OCI-LY7 (cell line): ENCODE data around the gene GATAD1.

ENCODE experiments used
- EZH2phosphoT487 ChIP-seq: fragments of 200-600 bp; sonication (generic); IDR thresholded peaks from 2 replicates; pipeline ENCODE4 v1.6.1; 2018; ENCODE audit warnings: low read depth, borderline replicate concordance, mild to moderate bottlenecking, mixed run types, antibody characterized with exemption, low read length, moderate library complexity, mixed read lengths
- TF ChIP-seq, protein P1 (sequence below): fragments of 200-600 bp; sonication (generic); conservative IDR thresholded peaks from 2 replicates; pipeline ENCODE4 v1.5.1; 2014; ENCODE audit warnings: mild to moderate bottlenecking, antibody characterized with exemption, low read length, moderate library complexity, mixed read lengths

- TF ChIP-seq, protein P1, sequence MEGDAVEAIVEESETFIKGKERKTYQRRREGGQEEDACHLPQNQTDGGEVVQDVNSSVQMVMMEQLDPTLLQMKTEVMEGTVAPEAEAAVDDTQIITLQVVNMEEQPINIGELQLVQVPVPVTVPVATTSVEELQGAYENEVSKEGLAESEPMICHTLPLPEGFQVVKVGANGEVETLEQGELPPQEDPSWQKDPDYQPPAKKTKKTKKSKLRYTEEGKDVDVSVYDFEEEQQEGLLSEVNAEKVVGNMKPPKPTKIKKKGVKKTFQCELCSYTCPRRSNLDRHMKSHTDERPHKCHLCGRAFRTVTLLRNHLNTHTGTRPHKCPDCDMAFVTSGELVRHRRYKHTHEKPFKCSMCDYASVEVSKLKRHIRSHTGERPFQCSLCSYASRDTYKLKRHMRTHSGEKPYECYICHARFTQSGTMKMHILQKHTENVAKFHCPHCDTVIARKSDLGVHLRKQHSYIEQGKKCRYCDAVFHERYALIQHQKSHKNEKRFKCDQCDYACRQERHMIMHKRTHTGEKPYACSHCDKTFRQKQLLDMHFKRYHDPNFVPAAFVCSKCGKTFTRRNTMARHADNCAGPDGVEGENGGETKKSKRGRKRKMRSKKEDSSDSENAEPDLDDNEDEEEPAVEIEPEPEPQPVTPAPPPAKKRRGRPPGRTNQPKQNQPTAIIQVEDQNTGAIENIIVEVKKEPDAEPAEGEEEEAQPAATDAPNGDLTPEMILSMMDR = no peak
- no peak for TF ChIP-seq EZH2phosphoT487
Measured at GRCh38 chr7:92451645-92452044, 4.4 kb downstream of the GATAD1 start.
